Neuronal stem cell (in vitro differentiated cells): ENCODE measurements around the gene HERC4.

Source experiments
- DNase-seq: peaks from one replicate; pipeline ENCODE4 v3.0.0-alpha.2; 2013; ENCODE audit warnings: low spot score
- H2AFZ ChIP-seq: one replicate; pipeline ENCODE4 v1.6.1; 2013; ENCODE audit warnings: mild to moderate bottlenecking, low read length, inconsistent platforms
- H2AK5ac ChIP-seq: 2 replicates; pipeline ENCODE4 v1.6.1; 2013; ENCODE audit warnings: low read depth, mild to moderate bottlenecking, inconsistent platforms, low read length, moderate library complexity, mixed read lengths
- H2BK120ac ChIP-seq: 2 replicates; pipeline ENCODE4 v1.6.1; 2013; ENCODE audit warnings: low read depth, mild to moderate bottlenecking, inconsistent platforms, low read length, moderate library complexity, mixed read lengths
- H2BK12ac ChIP-seq: one replicate; pipeline ENCODE4 v1.6.1; 2013; ENCODE audit warnings: low read length, inconsistent platforms
- H2BK15ac ChIP-seq: 2 replicates; pipeline ENCODE4 v1.6.1; 2013; ENCODE audit warnings: mild to moderate bottlenecking, low read length, inconsistent platforms, mixed read lengths
- H2BK5ac ChIP-seq: one replicate; pipeline ENCODE4 v1.6.1; 2013; ENCODE audit warnings: inconsistent platforms, mild to moderate bottlenecking, low read length, moderate library complexity
- H3K14ac ChIP-seq: one replicate; pipeline ENCODE4 v1.6.1; 2013; ENCODE audit warnings: low read length, inconsistent platforms
- H3K18ac ChIP-seq: 2 replicates; pipeline ENCODE4 v1.6.1; 2013; ENCODE audit warnings: low read length, inconsistent platforms
- H3K23ac ChIP-seq: 2 replicates; pipeline ENCODE4 v1.6.1; 2013; ENCODE audit warnings: low read depth, mild to moderate bottlenecking, mixed read lengths, low read length, inconsistent platforms; ENCODE audit not compliant: poor library complexity
- H3K27ac ChIP-seq: replicated peaks from 3 replicates; pipeline ENCODE4 v1.5.1; 2013; ENCODE audit warnings: low read length, inconsistent platforms
- H3K27me3 ChIP-seq, 3 experiments: 2 replicates each; pipeline ENCODE4 v1.6.1; 2013; ENCODE audit warnings: low read length in 3 of 3, mild to moderate bottlenecking in 2 of 3, inconsistent platforms in 1 of 3, low read depth in 1 of 3, mixed read lengths in 1 of 3, moderate library complexity in 1 of 3; ENCODE audit not compliant: control insufficient read depth in 3 of 3, insufficient read depth in 3 of 3
- H3K36me3 ChIP-seq, 2 donors: replicated peaks in 1 of 2; 2 replicates each; pipeline ENCODE4 v1.6.1; 2013; ENCODE audit warnings: low read length in 2 of 2; ENCODE audit not compliant: control insufficient read depth in 2 of 2, insufficient read depth in 2 of 2
- H3K4ac ChIP-seq: 2 replicates; pipeline ENCODE4 v1.6.1; 2013; ENCODE audit warnings: inconsistent platforms, mild to moderate bottlenecking, low read length, moderate library complexity
- H3K4me1 ChIP-seq, 2 donors: 1 replicate in 1 of 2; 2 replicates in 1 of 2; pipeline ENCODE4 v1.6.1; 2013; ENCODE audit warnings: low read length in 2 of 2, low read depth in 1 of 2; ENCODE audit not compliant: control insufficient read depth in 2 of 2, insufficient read depth in 1 of 2
- H3K4me2 ChIP-seq: one replicate; pipeline ENCODE4 v1.6.1; 2013; ENCODE audit warnings: mild to moderate bottlenecking, low read length, inconsistent platforms; ENCODE audit not compliant: insufficient read depth, poor library complexity, severe bottlenecking
- H3K4me3 ChIP-seq, 2 donors: 2 replicates each; pipeline ENCODE4 v1.5.1; 2013; ENCODE audit warnings: low read length in 2 of 2, mild to moderate bottlenecking in 2 of 2, inconsistent platforms in 1 of 2, moderate library complexity in 1 of 2
- H3K79me1 ChIP-seq: one replicate; pipeline ENCODE4 v1.6.1; 2013; ENCODE audit warnings: low read depth, mild to moderate bottlenecking, inconsistent platforms, low read length, moderate library complexity
- H3K9ac ChIP-seq: one replicate; pipeline ENCODE4 v1.6.1; 2013; ENCODE audit warnings: mild to moderate bottlenecking, low read depth, low read length, inconsistent platforms; ENCODE audit not compliant: poor library complexity
- H3K9me3 ChIP-seq, 2 donors: replicated peaks in 1 of 2; 2 replicates each; pipeline versions ENCODE3 to v1.6.1; 2013; ENCODE audit warnings: low read length in 2 of 2, mild to moderate bottlenecking in 2 of 2, inconsistent platforms in 1 of 2, low read depth in 1 of 2, mixed read lengths in 1 of 2, moderate library complexity in 1 of 2; ENCODE audit not compliant: control insufficient read depth in 2 of 2, insufficient read depth in 1 of 2
- H4K8ac ChIP-seq: one replicate; pipeline ENCODE4 v1.6.1; 2013; ENCODE audit warnings: low read depth, mild to moderate bottlenecking, inconsistent platforms, low read length, moderate library complexity
- H4K91ac ChIP-seq: one replicate; pipeline ENCODE4 v1.6.1; 2013; ENCODE audit warnings: low read length, low read depth, mild to moderate bottlenecking, inconsistent platforms; ENCODE audit not compliant: poor library complexity
- WGBS, 2 donors: extraction: QIAGEN DNeasy Blood & Tissue Kit; methylation state at CpG; one replicate each; pipeline ENCODE4 v1.1.7; 2013; ENCODE audit warnings: missing lambda C conversion rate in 2 of 2, mixed read lengths in 1 of 2; ENCODE audit not compliant: insufficient read length in 2 of 2, insufficient replicate concordance in 1 of 2; ENCODE audit errors: extremely low coverage in 2 of 2; 5-methylcytosine and 5-hydroxymethylcytosine counted together

HERC4 gene

DNA sequence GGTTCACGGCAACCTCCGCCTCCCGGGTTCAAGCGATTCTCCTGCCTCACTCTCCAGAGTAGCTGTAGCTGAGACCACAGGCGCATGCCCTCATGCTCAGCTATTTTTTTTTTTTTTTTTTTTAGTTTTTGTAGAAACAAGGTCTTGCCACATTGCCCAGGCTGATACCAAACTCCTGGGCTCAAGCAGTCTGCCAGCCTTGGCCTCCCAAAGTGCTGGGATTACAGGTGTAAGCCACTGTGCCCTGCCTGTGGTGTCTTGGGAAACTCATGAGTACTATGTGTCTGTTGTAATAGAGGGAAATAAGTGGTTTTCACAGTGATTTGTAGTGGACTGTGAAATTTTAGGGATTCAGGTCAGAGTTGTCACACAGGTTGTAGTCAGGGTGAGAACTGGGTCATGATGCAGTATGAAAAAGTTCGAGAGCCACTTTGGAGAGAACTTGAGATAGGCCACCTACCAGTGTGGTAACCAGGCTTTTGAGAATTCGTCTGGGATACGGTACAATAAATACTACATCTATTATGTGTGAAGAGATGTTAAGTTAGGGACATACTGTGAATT is 160.2 kb downstream of the HERC4 start:
- no peak overlapping the region for H3K23ac ChIP-seq
- H2AK5ac ChIP-seq: no peak overlapping the region
- peaks cover 8 to 99% of the 10 kb centered on the region in 2 donors for H3K36me3 ChIP-seq
- no peak overlapping the region for H3K4me3 ChIP-seq
- H3K27me3 ChIP-seq: no peaks in the 10 kb centered on the region
- H3K9ac ChIP-seq: no peak overlapping the region
- H4K8ac ChIP-seq: no peak overlapping the region
- no peaks in the 10 kb centered on the region for H3K79me1 ChIP-seq
- H2BK5ac ChIP-seq: no peak overlapping the region
- H3K27ac ChIP-seq: no peak overlapping the region
- DNase-seq: no peak
- no peaks in the 10 kb centered on the region for H3K9me3 ChIP-seq
- no peak overlapping the region for H2BK15ac ChIP-seq
- H2AFZ ChIP-seq: no peak overlapping the region
- H3K14ac ChIP-seq: no peak overlapping the region
- no peaks in the 10 kb centered on the region for H3K4me1 ChIP-seq
- H2BK120ac ChIP-seq: no peak overlapping the region
- H3K4ac ChIP-seq: no peak overlapping the region
- no peak overlapping the region for H3K18ac ChIP-seq
- no peak overlapping the region for H4K91ac ChIP-seq
- no peak overlapping the region for H2BK12ac ChIP-seq
- no peak overlapping the region for H3K4me2 ChIP-seq
- no CpG with 5 or more reads among the region's 8 CpGs for WGBS, 2 donors

GRCh38 chr10:67912331-67912946 is 162.6 kb downstream of the HERC4 start:
- Histone ChIP-seq H3K23ac (no peak overlapping the region), H3K4ac (no peak overlapping the region), H4K8ac (no peak overlapping the region), H2BK120ac (no peak overlapping the region), H3K27ac (no peak overlapping the region), H3K14ac (no peak overlapping the region), H2AK5ac (no peak overlapping the region), H4K91ac (no peak overlapping the region), H3K27me3 (no peaks in the 10 kb centered on the region), H2BK5ac (no peak overlapping the region), H2AFZ (no peak overlapping the region), H2BK12ac (no peak overlapping the region), H3K9me3 (no peaks in the 10 kb centered on the region), H3K36me3 (peaks cover 16 to 99% of the 10 kb centered on the region in 2 donors), H3K18ac (no peak overlapping the region), H3K4me3 (no peak overlapping the region), H3K79me1 (no peaks in the 10 kb centered on the region), H2BK15ac (no peak overlapping the region), H3K4me2 (no peak overlapping the region), H3K9ac (no peak overlapping the region), H3K4me1 (no peaks in the 10 kb centered on the region)
- WGBS, 2 donors: no CpG with 5 or more reads among the region's 2 CpGs
- no peak for DNase-seq

DNA sequence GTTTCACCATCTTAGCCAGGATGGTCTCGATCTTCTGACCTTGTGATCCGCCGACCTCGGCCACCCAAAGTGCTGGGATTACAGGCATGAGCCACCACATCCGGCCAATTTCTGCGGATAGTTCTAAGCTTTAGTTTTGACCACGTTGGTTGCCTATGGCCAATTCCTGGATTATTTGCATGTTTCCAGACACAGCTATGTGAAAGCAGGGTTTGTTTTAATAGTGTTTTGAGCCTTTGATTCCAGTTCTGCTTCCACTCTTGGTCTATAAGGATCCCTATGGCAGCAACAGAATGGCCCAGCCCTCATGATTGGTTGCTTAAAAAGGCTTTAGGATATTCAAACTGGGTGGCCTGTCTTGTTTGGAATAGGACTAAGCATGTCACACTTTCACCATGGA is 171.5 kb downstream of the HERC4 start:
- H3K36me3 ChIP-seq: peaks cover 15 to 95% of the 10 kb centered on the region in 2 donors
- H2BK120ac ChIP-seq: no peak overlapping the region
- no peak overlapping the region for H3K18ac ChIP-seq
- no peak for DNase-seq
- H2BK12ac ChIP-seq: no peak overlapping the region
- H3K4ac ChIP-seq: no peak overlapping the region
- no peak overlapping the region for H3K9ac ChIP-seq
- H2AK5ac ChIP-seq: no peak overlapping the region
- no peaks in the 10 kb centered on the region for H3K4me1 ChIP-seq
- H3K27me3 ChIP-seq: no peaks in the 10 kb centered on the region
- WGBS, 2 donors: no CpG with 5 or more reads among the region's 7 CpGs
- no peak overlapping the region for H2AFZ ChIP-seq
- H2BK15ac ChIP-seq: no peak overlapping the region
- no peak overlapping the region for H4K8ac ChIP-seq
- no peaks in the 10 kb centered on the region for H3K9me3 ChIP-seq
- H3K4me2 ChIP-seq: no peak overlapping the region
- H2BK5ac ChIP-seq: no peak overlapping the region
- H3K14ac ChIP-seq: no peak overlapping the region
- no peak overlapping the region for H3K27ac ChIP-seq
- peaks cover 2% of the 10 kb centered on the region for H3K79me1 ChIP-seq
- no peak overlapping the region for H3K4me3 ChIP-seq
- H3K23ac ChIP-seq: no peak overlapping the region
- no peak overlapping the region for H4K91ac ChIP-seq

DNA sequence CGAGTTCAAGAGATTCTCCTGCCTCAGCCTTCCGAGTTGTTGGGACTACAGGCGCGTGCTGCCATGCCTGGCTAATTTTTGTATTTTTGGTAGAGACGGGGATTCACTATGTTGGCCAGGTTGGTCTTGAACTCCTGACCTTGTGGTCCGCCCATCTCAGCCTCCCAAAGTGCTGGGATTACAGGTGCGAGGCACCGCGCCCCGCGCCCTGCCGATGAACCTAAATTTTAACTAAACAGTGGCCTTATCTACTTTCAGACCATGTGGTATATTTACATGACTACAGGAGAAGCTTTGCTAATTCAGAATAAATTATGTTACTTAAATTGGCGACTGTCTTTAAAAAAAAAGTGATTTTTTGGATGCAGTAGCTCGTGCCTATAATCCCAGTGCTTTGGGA is 181.4 kb downstream of the HERC4 start:
- Histone ChIP-seq H2BK5ac (no peak overlapping the region), H3K79me1 (peaks cover 3% of the 10 kb centered on the region), H3K9ac (no peak overlapping the region), H2BK120ac (no peak overlapping the region), H3K18ac (no peak overlapping the region), H3K4me2 (no peak overlapping the region), H2BK15ac (no peak overlapping the region), H3K27me3 (no peaks in the 10 kb centered on the region), H2AK5ac (no peak overlapping the region), H3K4me1 (no peaks in the 10 kb centered on the region), H2BK12ac (no peak overlapping the region), H3K23ac (no peak overlapping the region), H2AFZ (no peak overlapping the region), H4K8ac (no peak overlapping the region), H3K27ac (no peak overlapping the region), H3K4me3 (no peak overlapping the region), H3K9me3 (no peaks in the 10 kb centered on the region), H3K4ac (no peak overlapping the region), H3K14ac (no peak overlapping the region), H3K36me3 (peaks cover 22 to 99% of the 10 kb centered on the region in 2 donors), H4K91ac (no peak overlapping the region)
- no CpG with 5 or more reads among the region's 14 CpGs for WGBS, 2 donors
- no peak for DNase-seq
